Lower leg skin (tissue), 4 donors: ENCODE measurements around the gene SPTBN4. TPM values are rescaled to one million over a fixed set of nuclear protein-coding genes. Genes with fewer than 3 reads are reported as not detected.

Experiments
- DNase-seq, 2 donors: peaks; one replicate each; pipeline ENCODE4 v3.0.0-alpha.2; 2019; ENCODE audit warnings: low spot score in 2 of 2
- H3K4me3 ChIP-seq: fragments of 200-600 bp; sonication (generic); 2 replicates; pipeline ENCODE4 v1.5.1; 2017; ENCODE audit warnings: mild to moderate bottlenecking, low read depth; ENCODE audit not compliant: poor library complexity, severe bottlenecking
- POLR2A ChIP-seq, 2 donors: fragments of 450-650 bp; IDR thresholded peaks; one replicate each; pipeline ENCODE4 v1.6.1; 2016 to 2017; ENCODE audit warnings: antibody characterized with exemption in 2 of 2, mild to moderate bottlenecking in 1 of 2, moderate library complexity in 1 of 2
- WGBS, 2 donors: methylation state at CpG; one replicate each; pipeline ENCODE4 v1.1.5; 2018; 5-methylcytosine and 5-hydroxymethylcytosine counted together
- intact Hi-C: fragments of 100-400 bp; cut with DNase I; formaldehyde crosslinking; loops from one replicate; pipeline ENCODE4 v1.15.0; 2023; ENCODE audit warnings: low total_unique reads
- total RNA-seq, 4 donors: library from RNA; depleted of rRNA; stranded (reverse); fragments of >200 nt; gene quantifications; one replicate each; pipeline ENCODE4 v1.1.0, GENCODE V29; 2016
- TF ChIP-seq, protein P1 (sequence below), 3 donors: fragments of 450-650 bp; IDR thresholded peaks; one replicate each; pipeline ENCODE4 v1.5.1; 2016; ENCODE audit warnings: antibody characterized with exemption in 3 of 3, mild to moderate bottlenecking in 3 of 3, moderate library complexity in 2 of 3

The SPTBN4 gene
- total RNA-seq, 4 donors from 2014 or later = 0.25 to 2.2 (median 1.6) TPM

DNA sequence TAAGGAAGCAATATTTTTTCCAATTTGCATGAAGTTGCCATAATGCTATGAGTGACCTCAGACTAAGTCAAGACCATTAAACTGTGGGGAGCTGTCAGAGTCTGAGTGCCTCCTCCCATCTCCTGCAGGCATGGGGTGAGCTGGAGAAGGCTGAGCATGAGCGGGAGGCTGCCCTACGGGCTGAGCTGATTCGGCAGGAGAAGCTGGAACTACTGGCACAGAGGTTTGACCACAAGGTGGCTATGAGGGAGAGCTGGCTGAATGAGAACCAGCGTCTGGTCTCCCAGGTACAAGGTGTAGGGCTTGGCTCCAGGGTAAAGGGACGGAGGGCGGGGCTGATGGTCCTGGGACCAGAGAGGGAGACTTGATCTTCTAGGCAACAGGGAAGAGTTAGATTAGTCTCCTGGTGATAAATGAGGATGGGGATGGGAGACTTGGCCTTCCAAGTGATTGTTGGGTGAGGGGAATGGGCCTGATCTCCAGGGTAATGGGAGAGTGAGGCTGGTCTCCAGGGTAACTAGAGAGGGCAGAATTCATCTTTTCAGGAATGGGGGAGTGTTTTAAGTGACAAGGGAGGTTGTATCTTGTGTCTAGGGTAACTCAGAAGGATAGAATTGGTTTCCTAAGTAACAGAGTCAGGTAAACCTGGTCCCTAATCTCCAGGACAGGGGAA is 36.0 kb downstream of the SPTBN4 start:
- DNase-seq = no peak
- 61 to 64% methylated on average over 6 of the region's 6 CpGs for WGBS, 2 donors
- intact Hi-C loops = no loop called here

DNA sequence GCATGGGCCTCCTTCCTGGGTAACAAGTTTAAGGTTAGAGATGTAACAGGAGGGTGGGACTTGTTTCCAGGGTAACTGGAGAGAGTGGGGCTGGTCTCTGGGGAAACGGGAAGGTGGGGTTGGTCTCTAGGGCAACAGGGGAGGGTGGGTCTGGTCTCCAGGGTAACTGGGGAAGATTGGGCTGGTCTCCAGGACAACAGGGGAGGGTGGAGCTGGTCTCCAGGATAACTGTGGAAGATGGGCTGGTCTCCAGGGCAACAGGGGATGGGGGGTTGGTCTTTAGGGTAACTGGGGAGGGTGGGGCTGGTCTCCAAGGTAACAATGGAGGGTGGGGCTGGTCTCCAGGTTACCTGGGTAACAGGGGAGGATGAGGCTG is 36.5 kb downstream of the SPTBN4 start:
- no peak overlapping the region for H3K4me3 ChIP-seq
- intact Hi-C loops = no loop called here
- DNase-seq = no peak
- WGBS, 2 donors = 40 to 47% methylated on average over 1 of the region's 1 CpG
- TF ChIP-seq POLR2A (IDR thresholded peaks at IDR 0.05) = no peak
- TF ChIP-seq, protein P1, sequence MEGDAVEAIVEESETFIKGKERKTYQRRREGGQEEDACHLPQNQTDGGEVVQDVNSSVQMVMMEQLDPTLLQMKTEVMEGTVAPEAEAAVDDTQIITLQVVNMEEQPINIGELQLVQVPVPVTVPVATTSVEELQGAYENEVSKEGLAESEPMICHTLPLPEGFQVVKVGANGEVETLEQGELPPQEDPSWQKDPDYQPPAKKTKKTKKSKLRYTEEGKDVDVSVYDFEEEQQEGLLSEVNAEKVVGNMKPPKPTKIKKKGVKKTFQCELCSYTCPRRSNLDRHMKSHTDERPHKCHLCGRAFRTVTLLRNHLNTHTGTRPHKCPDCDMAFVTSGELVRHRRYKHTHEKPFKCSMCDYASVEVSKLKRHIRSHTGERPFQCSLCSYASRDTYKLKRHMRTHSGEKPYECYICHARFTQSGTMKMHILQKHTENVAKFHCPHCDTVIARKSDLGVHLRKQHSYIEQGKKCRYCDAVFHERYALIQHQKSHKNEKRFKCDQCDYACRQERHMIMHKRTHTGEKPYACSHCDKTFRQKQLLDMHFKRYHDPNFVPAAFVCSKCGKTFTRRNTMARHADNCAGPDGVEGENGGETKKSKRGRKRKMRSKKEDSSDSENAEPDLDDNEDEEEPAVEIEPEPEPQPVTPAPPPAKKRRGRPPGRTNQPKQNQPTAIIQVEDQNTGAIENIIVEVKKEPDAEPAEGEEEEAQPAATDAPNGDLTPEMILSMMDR (IDR thresholded peaks at IDR 0.05) = no peak

More for the DNA sequence above, 36.0 kb downstream of the SPTBN4 start:
- TF ChIP-seq POLR2A (IDR thresholded peaks at IDR 0.05) = no peak
- TF ChIP-seq, protein P1 (IDR thresholded peaks at IDR 0.05) = no peak
- no peak overlapping the region for H3K4me3 ChIP-seq

DNA sequence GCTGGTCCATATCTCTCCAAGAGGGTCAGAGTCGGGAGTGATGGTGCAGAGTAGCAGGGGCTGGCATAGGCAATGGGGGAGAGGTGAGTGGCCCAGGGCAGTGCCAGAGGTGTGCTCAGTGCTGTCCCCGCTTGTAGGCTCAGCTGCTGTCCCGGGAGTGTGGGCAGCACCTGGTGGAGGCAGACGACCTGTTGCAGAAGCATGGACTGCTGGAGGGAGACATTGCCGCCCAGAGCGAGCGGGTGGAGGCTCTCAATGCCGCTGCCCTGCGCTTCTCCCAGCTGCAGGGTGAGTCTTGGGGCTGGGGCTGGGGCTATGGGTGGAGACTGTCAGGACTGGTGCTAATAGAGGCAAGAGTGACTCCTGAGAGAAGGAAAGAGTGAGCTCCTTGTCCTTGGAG is 39.3 kb downstream of the SPTBN4 start:
- WGBS, 2 donors = 72 to 80% methylated on average over 9 of the region's 9 CpGs
- no peak overlapping the region for H3K4me3 ChIP-seq
- TF ChIP-seq, protein P1 (IDR thresholded peaks at IDR 0.05) = no peak
- TF ChIP-seq POLR2A (IDR thresholded peaks at IDR 0.05) = no peak
- intact Hi-C loops = no loop called here
- no peak for DNase-seq

DNA sequence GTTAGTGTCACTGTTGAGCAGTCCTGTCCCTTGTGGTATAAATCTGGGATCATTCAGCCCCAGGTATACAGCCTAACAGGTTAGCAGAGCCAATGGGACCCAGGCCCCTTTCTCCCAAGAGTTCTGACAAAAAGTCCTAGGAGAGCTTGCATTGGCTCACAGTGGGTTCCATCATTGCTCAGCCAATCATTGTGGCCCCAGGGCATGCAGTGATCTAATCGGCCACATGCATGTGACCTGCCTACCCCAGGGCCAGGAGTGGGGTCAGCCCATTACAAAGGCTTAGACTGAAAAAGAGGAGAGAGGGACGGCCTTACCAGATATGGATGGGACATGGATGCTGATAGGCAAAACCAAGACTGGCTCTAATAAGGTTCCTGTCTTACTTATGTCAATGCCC is 41.1 kb downstream of the SPTBN4 start:
- no peak overlapping the region for H3K4me3 ChIP-seq
- TF ChIP-seq POLR2A (IDR thresholded peaks at IDR 0.05) = no peak
- TF ChIP-seq, protein P1 (IDR thresholded peaks at IDR 0.05) = no peak
- WGBS, 2 donors = 53 to 64% methylated on average over 2 of the region's 2 CpGs
- no peak for DNase-seq
- intact Hi-C loops = no loop called here

DNA sequence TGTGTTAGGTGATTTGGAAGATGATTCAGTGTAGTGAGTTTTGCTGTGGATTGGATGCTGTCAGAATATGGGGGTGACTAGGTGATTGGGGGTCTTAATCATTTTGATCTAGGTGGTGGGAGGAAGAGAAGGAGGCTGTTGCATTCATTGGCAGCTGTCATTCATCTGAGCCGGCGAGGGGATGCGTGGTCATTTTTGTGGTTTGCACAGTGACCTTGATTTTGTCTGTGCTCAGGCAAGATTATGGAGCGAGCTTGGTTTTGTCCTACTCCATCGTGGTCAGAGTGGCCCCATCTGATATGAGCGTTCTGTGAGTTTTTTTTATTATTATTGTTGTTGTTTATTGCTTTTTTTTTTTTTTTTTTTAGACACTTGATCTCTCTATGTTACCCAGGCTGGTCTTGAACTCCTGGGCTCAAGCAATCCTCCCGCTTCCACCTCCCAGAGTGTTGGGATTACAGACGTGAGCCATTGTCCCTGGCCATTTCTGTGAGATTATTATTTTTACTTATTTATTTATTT is 42.0 kb downstream of the SPTBN4 start:
- 88 to 92% methylated on average over 8 of the region's 8 CpGs for WGBS, 2 donors

More for the DNA sequence above, 42.0 kb downstream of the SPTBN4 start:
- intact Hi-C loops = no loop called here
- DNase-seq = no peak
- TF ChIP-seq POLR2A (IDR thresholded peaks at IDR 0.05) = no peak
- TF ChIP-seq, protein P1 (IDR thresholded peaks at IDR 0.05) = no peak
- no peak overlapping the region for H3K4me3 ChIP-seq
